ENCODE data around the gene PTPN23. TPM values are rescaled to one million over a fixed set of nuclear protein-coding genes. Genes with fewer than 3 reads are reported as not detected.

The PTPN23 gene
- total and polyA plus RNA-seq, 2 experiments from 2014 or later: 17.1 to 18.7 TPM

DNA sequence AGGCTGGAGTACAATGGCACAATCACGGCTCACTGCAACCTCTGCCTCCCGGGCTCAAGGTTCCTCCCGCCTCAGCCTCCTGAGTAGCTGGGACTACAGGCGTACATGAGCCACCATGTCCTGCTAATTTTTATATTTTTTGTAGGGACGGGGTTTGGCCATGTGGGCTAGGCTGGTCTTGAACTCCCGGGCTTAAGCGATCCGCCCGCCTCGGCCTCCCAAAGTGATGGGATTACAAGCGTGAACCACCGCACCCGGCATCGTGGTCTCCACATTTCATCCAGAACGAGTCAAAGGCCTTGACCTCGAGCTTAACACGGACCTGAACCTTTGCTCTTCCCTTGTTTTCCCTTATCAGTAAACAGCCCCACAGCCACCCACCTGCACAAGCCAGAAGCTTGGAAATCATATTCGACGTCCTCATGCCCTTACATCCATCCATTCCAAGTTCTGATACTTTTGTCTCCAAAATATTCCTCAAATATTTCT lies 1.4 kb upstream of the PTPN23 start:
- peak overlapping the region; percentile 88 for H3K27ac ChIP-seq
- TF ChIP-seq, protein P1, sequence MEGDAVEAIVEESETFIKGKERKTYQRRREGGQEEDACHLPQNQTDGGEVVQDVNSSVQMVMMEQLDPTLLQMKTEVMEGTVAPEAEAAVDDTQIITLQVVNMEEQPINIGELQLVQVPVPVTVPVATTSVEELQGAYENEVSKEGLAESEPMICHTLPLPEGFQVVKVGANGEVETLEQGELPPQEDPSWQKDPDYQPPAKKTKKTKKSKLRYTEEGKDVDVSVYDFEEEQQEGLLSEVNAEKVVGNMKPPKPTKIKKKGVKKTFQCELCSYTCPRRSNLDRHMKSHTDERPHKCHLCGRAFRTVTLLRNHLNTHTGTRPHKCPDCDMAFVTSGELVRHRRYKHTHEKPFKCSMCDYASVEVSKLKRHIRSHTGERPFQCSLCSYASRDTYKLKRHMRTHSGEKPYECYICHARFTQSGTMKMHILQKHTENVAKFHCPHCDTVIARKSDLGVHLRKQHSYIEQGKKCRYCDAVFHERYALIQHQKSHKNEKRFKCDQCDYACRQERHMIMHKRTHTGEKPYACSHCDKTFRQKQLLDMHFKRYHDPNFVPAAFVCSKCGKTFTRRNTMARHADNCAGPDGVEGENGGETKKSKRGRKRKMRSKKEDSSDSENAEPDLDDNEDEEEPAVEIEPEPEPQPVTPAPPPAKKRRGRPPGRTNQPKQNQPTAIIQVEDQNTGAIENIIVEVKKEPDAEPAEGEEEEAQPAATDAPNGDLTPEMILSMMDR (IDR thresholded peaks at IDR 0.05; ENCODE audit: low read depth, low read length): no peak
- H3K9me3 ChIP-seq (ENCODE audit: low read depth): no peaks in the 10 kb centered on the region
- H3K4me3 ChIP-seq: peak overlapping the region; percentile 79
- peaks cover 7% of the 10 kb centered on the region for H3K4me1 ChIP-seq (ENCODE audit: low read depth)
- DNase-seq (ENCODE audit: low read depth in 1 of 2, low spot score in 1 of 2): no peak
- H3K36me3 ChIP-seq: no peaks in the 10 kb centered on the region
- H3K27me3 ChIP-seq: no peaks in the 10 kb centered on the region

DNA sequence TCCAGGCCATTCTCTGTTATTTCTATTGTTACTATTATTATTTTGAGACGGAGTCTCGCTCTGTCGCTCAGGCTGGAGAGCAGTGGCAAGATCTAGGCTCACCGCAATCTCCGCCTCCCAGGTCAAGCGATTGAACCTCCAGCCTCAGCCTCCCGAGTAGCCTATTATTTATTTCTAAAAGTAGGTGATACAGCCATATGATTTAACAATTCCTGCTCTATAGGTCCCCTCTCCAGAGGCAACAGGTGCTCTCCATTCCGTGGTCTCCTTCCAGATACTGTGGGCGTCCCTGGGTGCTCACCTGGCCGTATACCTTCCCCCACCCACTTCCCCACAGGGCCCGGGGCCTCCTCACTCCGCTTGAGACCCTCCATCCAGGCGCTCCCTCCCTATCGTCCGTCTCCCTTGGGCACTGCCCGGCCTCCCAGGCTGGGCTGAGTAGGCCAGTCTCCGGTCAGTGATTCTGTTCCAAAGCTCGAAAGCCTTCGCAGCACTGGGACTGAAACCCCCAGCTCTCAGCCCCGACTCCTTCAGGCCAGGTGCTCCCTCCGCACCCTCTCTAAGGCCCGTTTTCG lies 708 bp upstream of the PTPN23 start:
- Histone ChIP-seq H3K4me3 (peak overlapping the region; percentile 79), H3K36me3 (no peaks in the 10 kb centered on the region), H3K9me3 (ENCODE audit: low read depth) (no peaks in the 10 kb centered on the region), H3K27ac (peak overlapping the region; percentile 88), H3K27me3 (no peaks in the 10 kb centered on the region), H3K4me1 (ENCODE audit: low read depth) (peaks cover 7% of the 10 kb centered on the region)
- TF ChIP-seq, protein P1 (IDR thresholded peaks at IDR 0.05; ENCODE audit: low read depth, low read length): no peak
- DNase-seq (ENCODE audit: low read depth in 1 of 2, low spot score in 1 of 2): no peak

DNA sequence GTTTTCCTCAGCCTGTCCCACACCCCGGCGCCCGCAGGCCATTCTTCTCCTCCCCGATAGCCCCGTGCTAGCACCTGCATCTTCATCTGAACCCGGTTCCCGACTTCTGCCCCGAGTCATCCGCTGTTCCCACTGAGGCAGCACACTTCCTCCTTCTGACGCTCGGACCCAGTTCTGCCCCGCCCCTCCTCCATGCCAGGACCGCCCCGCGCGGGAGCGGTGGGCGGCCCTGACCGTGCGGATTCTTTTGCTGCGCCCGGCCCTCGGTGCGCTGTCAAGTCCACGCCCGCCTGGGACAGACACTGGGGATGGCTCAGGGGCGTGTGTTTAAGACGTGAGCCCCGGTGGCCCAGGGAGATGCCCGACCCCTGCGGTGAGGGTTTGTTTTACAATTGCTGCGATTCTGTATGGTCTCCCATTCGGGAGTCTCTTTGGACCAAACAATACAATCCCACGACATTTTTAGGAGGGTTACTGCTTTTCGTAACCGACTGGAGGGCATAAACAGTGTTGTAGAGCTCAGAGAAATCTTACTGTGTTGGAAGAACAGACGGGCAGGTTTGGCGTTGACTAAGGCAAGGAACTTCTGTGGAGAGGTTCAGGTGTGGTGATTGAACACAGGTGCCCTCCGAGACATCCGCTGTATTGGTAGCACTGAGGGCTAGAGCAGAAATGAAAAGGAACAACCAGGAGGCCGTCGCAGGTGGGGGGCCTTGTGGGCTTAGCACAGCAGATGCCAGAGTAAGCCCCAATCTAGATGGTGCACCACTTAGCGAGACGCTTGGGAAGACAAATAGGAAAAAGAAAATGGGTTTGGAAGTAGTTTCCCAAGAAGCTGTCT lies 716 bp downstream of the PTPN23 start:
- TF ChIP-seq, protein P1 (IDR thresholded peaks at IDR 0.05; ENCODE audit: low read depth, low read length): no peak
- no peaks in the 10 kb centered on the region for H3K27me3 ChIP-seq
- H3K27ac ChIP-seq: peak overlapping the region; percentile 88
- peaks cover 7% of the 10 kb centered on the region for H3K4me1 ChIP-seq (ENCODE audit: low read depth)
- peak overlapping the region; percentile 79 for H3K4me3 ChIP-seq
- peak; percentile 89 to 92 for DNase-seq (ENCODE audit: low read depth in 1 of 2, low spot score in 1 of 2)
- no peaks in the 10 kb centered on the region for H3K9me3 ChIP-seq (ENCODE audit: low read depth)
- no peaks in the 10 kb centered on the region for H3K36me3 ChIP-seq

DNA sequence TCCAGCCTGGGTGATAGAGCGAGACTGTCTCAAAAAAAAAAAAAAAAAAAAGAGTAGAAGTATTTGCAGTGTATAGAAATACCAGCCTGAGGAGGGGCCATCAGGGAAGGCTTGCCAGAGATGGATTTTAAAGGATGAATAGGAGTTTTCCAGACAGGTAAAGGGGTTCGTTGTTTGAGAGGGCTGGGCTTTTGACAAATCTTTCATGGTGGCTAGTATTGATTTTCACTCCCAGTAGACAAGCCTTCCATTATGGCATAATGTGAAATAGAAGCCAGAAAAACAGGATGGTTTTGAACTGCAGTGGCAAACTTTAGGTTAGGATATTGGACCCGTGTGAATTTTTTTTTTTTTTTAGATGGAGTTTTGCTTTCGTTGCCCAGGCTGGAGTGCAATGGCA lies 3.6 kb downstream of the PTPN23 start:
- Histone ChIP-seq H3K4me3 (no peak overlapping the region), H3K4me1 (ENCODE audit: low read depth) (peaks cover 6% of the 10 kb centered on the region), H3K36me3 (no peaks in the 10 kb centered on the region), H3K9me3 (ENCODE audit: low read depth) (no peaks in the 10 kb centered on the region), H3K27ac (no peak overlapping the region), H3K27me3 (no peaks in the 10 kb centered on the region)
- no peak for DNase-seq (ENCODE audit: low read depth in 1 of 2, low spot score in 1 of 2)
- TF ChIP-seq, protein P1 (IDR thresholded peaks at IDR 0.05; ENCODE audit: low read depth, low read length): no peak

DNA sequence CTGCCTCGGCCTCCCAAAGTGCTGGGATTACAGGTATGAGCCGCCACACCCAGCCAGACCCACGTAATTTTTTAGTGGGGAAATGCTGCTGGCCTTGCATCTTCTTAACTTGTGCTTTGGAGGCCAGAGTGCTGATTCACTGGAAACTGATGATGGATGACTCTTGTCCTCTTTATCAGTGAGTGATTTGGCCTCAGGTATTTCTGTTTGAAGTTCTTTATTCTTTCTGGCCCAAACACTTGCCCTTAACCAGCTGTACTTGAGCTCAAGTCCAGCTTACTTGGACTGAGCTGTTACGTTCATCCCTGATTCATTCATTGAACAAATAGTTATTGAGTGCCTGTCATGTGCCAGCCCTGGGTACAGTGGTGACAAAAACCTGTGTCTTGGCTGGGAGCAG lies 4.2 kb downstream of the PTPN23 start:
- Histone ChIP-seq H3K4me1 (ENCODE audit: low read depth) (no peaks in the 10 kb centered on the region), H3K27ac (no peak overlapping the region), H3K4me3 (no peak overlapping the region), H3K36me3 (no peaks in the 10 kb centered on the region), H3K9me3 (ENCODE audit: low read depth) (no peaks in the 10 kb centered on the region), H3K27me3 (no peaks in the 10 kb centered on the region)
- peak in 1 of 2 donors; percentile 27 for DNase-seq (ENCODE audit: low read depth in 1 of 2, low spot score in 1 of 2)
- TF ChIP-seq, protein P1 (IDR thresholded peaks at IDR 0.05; ENCODE audit: low read depth, low read length): no peak

Data from cardiac muscle cell (in vitro differentiated cells and primary cell).